ENCODE measurements around the gene PDE9A.

The PDE9A gene

DNA sequence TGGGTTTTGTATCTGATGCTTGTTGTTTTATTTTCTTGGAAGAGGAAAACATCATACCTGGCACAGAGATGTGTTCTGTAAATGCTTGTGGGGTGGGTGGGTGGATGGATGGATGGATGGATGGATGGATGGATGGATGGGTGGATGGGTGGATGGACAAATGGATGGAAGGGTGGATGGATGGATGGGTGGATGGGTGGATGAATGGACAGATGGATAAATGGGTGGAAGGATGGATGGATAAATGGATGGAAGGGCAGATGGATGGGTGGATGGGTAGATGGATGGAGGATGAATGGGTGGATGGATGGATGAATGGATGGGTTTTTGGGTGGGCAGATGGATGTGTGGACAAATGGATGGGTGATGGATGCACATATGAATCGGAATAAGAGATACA, 111.5 kb downstream of the PDE9A start:
- no peak for DNase-seq
- Mint-ChIP-seq H3K27me3 (ENCODE audit: low read depth, poor library complexity) (no peaks in the 10 kb centered on the region), H3K9me3 (no peaks in the 10 kb centered on the region), H3K27ac (no peak overlapping the region), H3K4me3 (no peak overlapping the region), H3K36me3 (ENCODE audit: low read depth) (peaks cover 53% of the 10 kb centered on the region), H3K4me1 (peaks cover 26% of the 10 kb centered on the region)
- TF ChIP-seq, protein P1, sequence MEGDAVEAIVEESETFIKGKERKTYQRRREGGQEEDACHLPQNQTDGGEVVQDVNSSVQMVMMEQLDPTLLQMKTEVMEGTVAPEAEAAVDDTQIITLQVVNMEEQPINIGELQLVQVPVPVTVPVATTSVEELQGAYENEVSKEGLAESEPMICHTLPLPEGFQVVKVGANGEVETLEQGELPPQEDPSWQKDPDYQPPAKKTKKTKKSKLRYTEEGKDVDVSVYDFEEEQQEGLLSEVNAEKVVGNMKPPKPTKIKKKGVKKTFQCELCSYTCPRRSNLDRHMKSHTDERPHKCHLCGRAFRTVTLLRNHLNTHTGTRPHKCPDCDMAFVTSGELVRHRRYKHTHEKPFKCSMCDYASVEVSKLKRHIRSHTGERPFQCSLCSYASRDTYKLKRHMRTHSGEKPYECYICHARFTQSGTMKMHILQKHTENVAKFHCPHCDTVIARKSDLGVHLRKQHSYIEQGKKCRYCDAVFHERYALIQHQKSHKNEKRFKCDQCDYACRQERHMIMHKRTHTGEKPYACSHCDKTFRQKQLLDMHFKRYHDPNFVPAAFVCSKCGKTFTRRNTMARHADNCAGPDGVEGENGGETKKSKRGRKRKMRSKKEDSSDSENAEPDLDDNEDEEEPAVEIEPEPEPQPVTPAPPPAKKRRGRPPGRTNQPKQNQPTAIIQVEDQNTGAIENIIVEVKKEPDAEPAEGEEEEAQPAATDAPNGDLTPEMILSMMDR (IDR thresholded peaks at IDR 0.05): no peak

DNA sequence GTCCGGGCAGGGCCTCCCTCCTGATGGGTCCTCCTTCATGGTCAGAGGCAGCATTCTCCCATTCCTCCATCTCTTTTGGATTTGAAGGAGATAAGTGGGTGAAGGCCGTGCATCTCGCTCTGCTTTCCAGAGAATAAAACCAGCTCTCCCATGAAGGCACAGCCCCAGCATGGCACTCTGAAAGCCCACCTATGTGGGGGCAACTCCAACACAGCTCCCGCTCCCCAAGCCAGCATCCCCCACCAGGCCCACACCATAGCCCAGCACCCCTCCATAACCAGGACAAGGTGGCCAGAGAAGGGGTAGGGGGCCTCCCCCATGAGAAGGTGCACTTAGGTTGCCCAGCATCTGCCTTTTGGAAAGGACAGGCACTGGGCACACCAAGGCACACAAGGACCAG, 112.2 kb downstream of the PDE9A start:
- peaks cover 26% of the 10 kb centered on the region for H3K4me1 Mint-ChIP-seq
- H3K27ac Mint-ChIP-seq: peak overlapping the region; percentile 90
- DNase-seq: no peak
- TF ChIP-seq, protein P1 (IDR thresholded peaks at IDR 0.05): no peak
- no peaks in the 10 kb centered on the region for H3K27me3 Mint-ChIP-seq (ENCODE audit: low read depth, poor library complexity)
- no peak overlapping the region for H3K4me3 Mint-ChIP-seq
- H3K36me3 Mint-ChIP-seq (ENCODE audit: low read depth): peaks cover 61% of the 10 kb centered on the region
- H3K9me3 Mint-ChIP-seq: no peaks in the 10 kb centered on the region

DNA sequence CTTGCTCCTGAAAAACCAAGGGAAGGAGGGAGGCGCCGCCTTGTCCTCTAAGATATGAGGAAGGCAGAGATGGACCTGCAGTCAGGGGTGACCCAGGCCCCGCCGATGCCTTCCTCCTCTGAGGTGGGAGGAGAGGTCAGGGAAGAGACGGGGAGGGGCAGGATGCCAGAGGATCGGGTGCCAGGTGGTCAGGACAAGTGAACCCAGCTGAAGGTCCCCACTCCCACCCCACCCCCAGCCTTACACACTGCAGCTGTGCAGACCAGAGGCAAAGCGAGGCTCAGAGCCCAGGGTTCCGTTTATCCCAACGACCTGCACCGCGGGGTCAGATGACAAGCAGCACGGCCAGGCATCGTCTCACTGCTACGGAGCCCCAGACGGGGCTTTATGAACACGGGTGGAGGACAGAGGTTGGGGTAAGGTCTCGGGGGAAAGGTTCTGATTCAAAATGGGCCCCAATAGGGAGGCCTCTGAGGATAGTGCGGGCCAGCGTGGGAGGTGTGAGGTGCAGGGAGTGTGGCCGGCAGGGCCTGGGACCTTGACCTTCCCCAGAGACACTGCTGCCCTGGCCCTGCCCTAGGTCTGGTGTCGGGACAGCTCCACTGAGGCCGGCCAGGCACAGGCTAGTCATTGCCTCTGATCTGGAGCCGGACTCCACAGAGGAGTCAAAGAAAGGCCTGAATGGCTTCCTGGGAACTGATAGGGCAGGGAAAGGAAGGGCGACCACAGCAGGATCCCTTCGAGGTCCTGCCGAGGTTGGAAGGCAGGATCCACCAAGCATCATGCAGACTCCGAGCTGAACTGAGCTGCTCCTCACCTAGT, 113.5 kb downstream of the PDE9A start:
- no peaks in the 10 kb centered on the region for H3K27me3 Mint-ChIP-seq (ENCODE audit: low read depth, poor library complexity)
- DNase-seq: no peak
- no peaks in the 10 kb centered on the region for H3K9me3 Mint-ChIP-seq
- no peak overlapping the region for H3K4me3 Mint-ChIP-seq
- H3K27ac Mint-ChIP-seq: peak overlapping the region; percentile 90
- peaks cover 67% of the 10 kb centered on the region for H3K36me3 Mint-ChIP-seq (ENCODE audit: low read depth)
- TF ChIP-seq, protein P1 (IDR thresholded peaks at IDR 0.05): no peak
- peaks cover 26% of the 10 kb centered on the region for H3K4me1 Mint-ChIP-seq

DNA sequence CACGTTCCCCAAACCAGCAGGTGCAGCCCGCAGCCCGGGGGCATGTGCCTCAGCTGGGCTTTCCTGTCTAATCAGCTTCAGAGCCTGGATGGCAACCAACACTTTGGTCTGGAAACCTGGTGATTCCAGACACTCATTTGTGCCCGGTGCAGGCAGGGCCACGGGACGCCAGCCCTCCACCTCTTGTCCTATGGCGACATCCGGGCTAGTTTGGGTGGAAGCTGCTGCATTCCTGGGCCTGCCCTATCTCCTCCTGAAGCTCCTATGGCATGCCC, 114.1 kb downstream of the PDE9A start:
- Mint-ChIP-seq H3K4me3 (no peak overlapping the region), H3K27me3 (ENCODE audit: low read depth, poor library complexity) (no peaks in the 10 kb centered on the region), H3K36me3 (ENCODE audit: low read depth) (peaks cover 71% of the 10 kb centered on the region), H3K9me3 (no peaks in the 10 kb centered on the region), H3K27ac (no peak overlapping the region), H3K4me1 (peaks cover 26% of the 10 kb centered on the region)
- no peak for DNase-seq
- TF ChIP-seq, protein P1 (IDR thresholded peaks at IDR 0.05): no peak

DNA sequence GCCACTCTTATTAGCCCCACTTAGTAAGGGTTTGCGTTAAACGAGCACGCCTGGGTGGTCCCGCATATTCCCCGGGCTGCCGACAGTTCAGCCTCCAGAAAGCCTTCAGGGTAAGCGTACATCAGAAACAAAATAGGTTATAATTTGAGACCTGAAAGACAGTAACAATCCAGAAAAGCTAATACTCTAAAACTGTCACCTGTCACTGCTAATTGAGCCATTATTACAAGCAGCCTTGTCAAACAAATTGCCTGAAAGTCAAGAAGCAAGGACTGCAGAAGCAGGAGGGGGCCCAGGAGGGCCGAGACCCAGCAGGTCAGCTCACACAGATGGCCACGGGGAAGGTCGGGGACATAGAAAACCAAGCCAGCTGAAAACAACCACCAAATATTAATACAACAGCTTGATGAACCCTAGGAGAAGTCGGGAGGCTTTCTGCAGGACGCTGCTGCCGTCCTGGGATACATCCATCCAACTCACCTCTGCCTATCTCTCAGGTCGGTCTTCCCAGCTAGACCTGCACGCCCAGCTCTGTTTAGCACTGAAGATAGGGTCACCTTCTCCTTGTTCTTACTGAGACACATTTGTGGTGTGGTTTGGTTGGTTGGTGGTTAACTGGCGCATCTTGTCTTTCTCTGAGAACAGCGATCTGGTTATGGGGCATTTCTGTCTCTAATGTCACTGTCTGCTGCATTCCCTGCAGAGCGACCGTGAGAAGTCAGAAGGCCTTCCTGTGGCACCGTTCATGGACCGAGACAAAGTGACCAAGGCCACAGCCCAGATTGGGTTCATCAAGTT, 115.1 kb downstream of the PDE9A start:
- Mint-ChIP-seq H3K27ac (no peak overlapping the region), H3K4me3 (no peak overlapping the region), H3K27me3 (ENCODE audit: low read depth, poor library complexity) (no peaks in the 10 kb centered on the region), H3K36me3 (ENCODE audit: low read depth) (peaks cover 73% of the 10 kb centered on the region), H3K4me1 (peaks cover 19% of the 10 kb centered on the region), H3K9me3 (peaks cover 3% of the 10 kb centered on the region)
- TF ChIP-seq, protein P1 (IDR thresholded peaks at IDR 0.05): no peak
- no peak for DNase-seq

Data from nephron progenitor cell (in vitro differentiated cells).